Measurements from ENCODE around the gene TRIP10. TPM values are rescaled to one million over a fixed set of nuclear protein-coding genes. Genes with fewer than 3 reads are reported as not detected.
A peak's percentile ranks its signal among the peaks of the same experiment; 100 is the strongest.

TRIP10 gene
- total RNA-seq, 1 experiment from 2014 or later: 31.0 TPM

- no peak for DNase-seq (ENCODE audit: low read depth)
These were observed 11.1 kb upstream of the TRIP10 start for GRCh38 chr19:6728346-6728745.

DNA sequence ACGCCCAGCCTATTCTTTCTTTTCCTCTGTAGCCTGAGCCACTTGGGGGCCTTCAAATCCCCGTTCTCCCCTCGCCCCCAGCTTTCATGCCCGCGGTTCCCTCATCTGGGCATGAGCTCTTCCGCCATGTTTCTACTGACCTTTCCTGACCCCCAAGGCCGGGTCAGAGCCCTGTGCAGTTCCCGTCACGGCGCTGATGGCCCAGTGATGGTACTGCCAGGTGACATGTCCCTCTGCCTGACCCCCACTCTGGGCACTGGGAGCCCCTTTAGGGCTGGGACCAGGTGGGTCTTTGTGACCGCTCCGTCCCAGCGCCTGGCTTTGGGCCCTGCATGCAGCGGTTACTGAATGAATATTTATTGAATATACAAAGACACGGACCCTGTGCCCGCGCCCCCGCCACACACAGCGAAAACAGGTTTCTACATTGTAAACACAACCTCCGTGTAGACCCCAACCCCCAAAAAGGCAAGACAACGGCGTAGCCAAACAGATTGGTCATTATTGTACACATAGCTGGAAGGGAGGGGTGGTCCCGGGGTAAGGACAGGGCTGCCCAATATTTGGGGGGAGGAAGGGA, 9.8 kb upstream of the TRIP10 start:
- DNase-seq (ENCODE audit: low read depth): no peak

- no peak for DNase-seq (ENCODE audit: low read depth)
These were observed 9.2 kb upstream of the TRIP10 start for GRCh38 chr19:6730153-6730804.

- DNase-seq (ENCODE audit: low read depth): no peak
These were observed 8.4 kb upstream of the TRIP10 start for GRCh38 chr19:6730941-6731670.

- DNase-seq (ENCODE audit: low read depth): no peak
These were observed 7.7 kb upstream of the TRIP10 start for GRCh38 chr19:6731822-6732221.

DNA sequence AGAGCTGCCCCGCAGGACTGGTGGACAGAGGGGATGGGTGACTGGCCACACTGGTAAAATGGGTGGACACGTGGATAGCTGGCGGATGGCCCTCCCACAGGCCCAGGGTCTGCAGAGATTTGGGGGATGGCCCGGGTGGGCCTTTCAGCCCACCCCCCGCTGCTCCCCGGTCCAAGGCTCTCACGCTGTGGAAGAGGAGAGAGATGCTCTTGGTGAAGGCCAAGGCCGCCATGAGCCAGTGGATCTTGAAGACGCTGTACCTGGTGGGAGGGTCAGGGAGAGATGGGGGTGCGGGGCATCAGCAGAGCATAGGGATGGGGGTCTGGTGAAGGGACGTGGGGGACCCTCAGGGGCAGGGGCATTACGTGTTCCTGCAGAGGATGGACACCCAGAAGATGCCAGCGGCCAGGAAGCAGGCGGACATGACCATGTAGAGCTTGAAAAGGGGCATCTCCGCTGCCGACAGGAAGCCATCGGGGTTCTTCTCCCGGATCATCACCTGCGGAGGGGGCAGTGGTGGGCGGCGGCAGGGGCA, 6.6 kb upstream of the TRIP10 start:
- no peak for DNase-seq (ENCODE audit: low read depth)

GRCh38 chr19:6733338-6734095, 6.0 kb upstream of the TRIP10 start:
- DNase-seq (ENCODE audit: low read depth): no peak

GRCh38 chr19:6734096-6734696, 5.3 kb upstream of the TRIP10 start:
- DNase-seq (ENCODE audit: low read depth): no peak

- DNase-seq (ENCODE audit: low read depth): no peak
These were observed 4.1 kb upstream of the TRIP10 start for GRCh38 chr19:6735181-6735911.

- peak; percentile 86 for DNase-seq (ENCODE audit: low read depth)
These were observed 3.1 kb upstream of the TRIP10 start for GRCh38 chr19:6736169-6736916.

- DNase-seq (ENCODE audit: low read depth): no peak
These were observed 2.6 kb upstream of the TRIP10 start for GRCh38 chr19:6736917-6737283.

- DNase-seq (ENCODE audit: low read depth): peak; percentile 100
These were observed 2.1 kb upstream of the TRIP10 start, which contains the start of gene GPR108 for GRCh38 chr19:6737284-6737872. Gene GPR108, minus strand, starts transcription at chr19:6737580. Its CDS starts 4 bp downstream, at chr19:6737576.

DNA sequence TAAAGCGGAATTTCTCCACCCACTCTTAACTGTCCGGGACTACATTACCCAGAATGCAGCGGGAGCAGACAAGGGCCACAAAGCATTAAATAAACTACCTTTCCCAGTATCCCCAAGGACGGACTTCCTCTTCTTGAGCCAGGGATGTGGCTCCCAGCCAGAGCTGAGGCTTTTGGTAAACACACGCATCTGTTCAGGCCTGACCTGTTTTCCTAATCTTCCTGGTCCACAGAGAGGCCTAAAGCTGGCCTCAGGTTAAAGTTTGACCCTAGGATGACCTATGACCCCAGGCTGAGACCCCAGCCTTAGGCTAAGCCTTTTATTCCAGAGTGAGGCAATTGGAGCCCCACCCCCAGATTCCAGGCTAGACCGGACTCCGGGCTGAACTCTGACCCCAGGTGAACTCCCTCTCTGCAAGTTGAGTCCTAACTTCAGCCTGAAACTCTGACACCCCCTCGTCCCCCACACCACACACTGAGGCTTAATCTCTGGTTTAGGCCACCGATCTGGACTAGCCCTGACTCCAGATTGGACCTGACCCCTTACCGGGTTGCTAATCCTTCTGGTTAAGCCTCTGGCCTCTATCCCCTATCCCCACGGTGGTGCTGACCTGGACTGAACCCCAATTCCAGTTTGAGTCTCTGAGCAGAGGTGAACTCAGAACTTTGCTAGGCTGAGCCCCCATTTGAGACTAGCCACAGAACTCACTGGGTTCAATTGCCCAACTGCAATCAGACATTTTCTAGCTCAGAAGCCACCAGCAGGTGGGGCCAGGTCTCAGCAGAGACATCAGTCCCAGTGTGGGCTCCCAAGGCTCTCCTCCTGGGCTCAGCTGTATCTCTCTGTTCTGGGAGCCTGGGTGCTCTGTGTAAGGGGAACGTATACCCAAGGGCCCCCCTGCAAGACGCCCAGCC, 1.4 kb upstream of the TRIP10 start:
- peak; percentile 79 for DNase-seq (ENCODE audit: low read depth)

GRCh38 chr19:6738787-6739389, 592 bp upstream of the TRIP10 start:
- DNase-seq (ENCODE audit: low read depth): peak; percentile 36

GRCh38 chr19:6739883-6740588, 556 bp downstream of the TRIP10 start:
- DNase-seq (ENCODE audit: low read depth): peak; percentile 32

DNA sequence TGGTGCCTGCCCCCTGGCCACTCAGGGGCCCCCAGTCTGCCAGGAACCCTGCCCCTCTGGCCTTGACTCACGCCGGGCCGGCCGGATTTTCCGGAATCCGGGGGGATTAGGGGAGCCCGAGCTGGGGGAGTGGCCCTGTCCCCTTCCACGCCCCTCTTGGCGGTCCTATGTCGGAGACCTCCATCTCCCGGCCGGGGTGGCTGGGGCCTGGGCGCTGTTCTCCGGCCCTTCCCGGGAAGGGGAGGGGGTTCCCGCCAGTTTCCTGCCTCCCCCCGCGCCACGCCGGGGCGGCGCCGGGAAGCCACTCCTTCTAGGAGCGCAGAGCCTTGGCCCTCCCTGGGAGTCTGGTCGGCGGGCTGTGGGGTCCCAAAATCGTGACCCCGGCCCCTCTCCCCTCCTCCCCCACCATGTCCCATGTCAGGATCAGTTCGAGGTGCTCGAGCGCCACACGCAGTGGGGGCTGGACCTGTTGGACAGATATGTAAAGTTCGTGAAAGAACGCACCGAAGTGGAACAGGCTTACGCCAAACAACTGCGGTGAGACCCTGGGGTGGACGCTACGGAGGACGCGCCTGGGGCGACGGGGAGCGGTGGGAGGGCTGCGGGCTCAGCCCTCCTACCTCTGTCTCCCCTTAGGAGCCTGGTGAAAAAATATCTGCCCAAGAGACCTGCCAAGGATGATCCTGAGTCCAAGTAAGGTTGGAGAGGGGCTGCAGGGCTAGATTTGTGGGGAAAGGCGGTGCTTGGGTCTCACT, 1.3 kb downstream of the TRIP10 start:
- peak; percentile 47 for DNase-seq (ENCODE audit: low read depth)

- DNase-seq (ENCODE audit: low read depth): no peak
These were observed 3.6 kb downstream of the TRIP10 start for GRCh38 chr19:6743066-6743465.

All from RPMI7951 (cell line).